Activated gamma-delta T cell treated with Interleukin-2 at 50 U/mL for 16 hours (primary cell): ENCODE measurements around the gene GLRA1.
"Not testable (repeated sequence)": the region's sequence is repeated elsewhere in the genome, so short reads cannot be mapped to it uniquely, and the experiment has no call there.

Experiments
- DNase-seq: peaks from one replicate; pipeline ENCODE4 v3.0.0-alpha.2; 2020

Gene GLRA1

GRCh38 chr5:151912360-151912759 is 12.3 kb downstream of the GLRA1 start:
- no peak for DNase-seq

GRCh38 chr5:151911011-151911410 is 13.6 kb downstream of the GLRA1 start:
- no peak for DNase-seq

- DNase-seq: no peak
These were observed 15.0 kb downstream of the GLRA1 start for GRCh38 chr5:151909628-151910027.

- no peak for DNase-seq
These were observed 18.4 kb downstream of the GLRA1 start for GRCh38 chr5:151906246-151906645.

- DNase-seq: no peak
These were observed 19.1 kb downstream of the GLRA1 start for GRCh38 chr5:151905557-151905961.

- no peak for DNase-seq
These were observed 19.7 kb downstream of the GLRA1 start for GRCh38 chr5:151904909-151905308.

GRCh38 chr5:151904127-151904526 is 20.5 kb downstream of the GLRA1 start:
- no peak for DNase-seq

- DNase-seq: no peak
These were observed 21.4 kb downstream of the GLRA1 start for GRCh38 chr5:151903243-151903653.

GRCh38 chr5:151902215-151902614 is 22.4 kb downstream of the GLRA1 start:
- no peak for DNase-seq

- no peak for DNase-seq
These were observed 23.0 kb downstream of the GLRA1 start for GRCh38 chr5:151901611-151902010.

- no peak for DNase-seq
These were observed 23.8 kb downstream of the GLRA1 start for GRCh38 chr5:151900891-151901290.

GRCh38 chr5:151899399-151899798 is 25.3 kb downstream of the GLRA1 start:
- DNase-seq: no peak

GRCh38 chr5:151897896-151898295 is 26.8 kb downstream of the GLRA1 start:
- DNase-seq: no peak

GRCh38 chr5:151897020-151897552 is 27.6 kb downstream of the GLRA1 start:
- no peak for DNase-seq

GRCh38 chr5:151896031-151896691 is 28.5 kb downstream of the GLRA1 start:
- DNase-seq: no peak

GRCh38 chr5:151895660-151896030 is 29.0 kb downstream of the GLRA1 start:
- no peak for DNase-seq

GRCh38 chr5:151893485-151893884 is 31.2 kb downstream of the GLRA1 start:
- DNase-seq: not testable (repeated sequence)

GRCh38 chr5:151892393-151892792 is 32.3 kb downstream of the GLRA1 start:
- no peak for DNase-seq

GRCh38 chr5:151890299-151890698 is 34.4 kb downstream of the GLRA1 start:
- DNase-seq: no peak

GRCh38 chr5:151889614-151890013 is 35.0 kb downstream of the GLRA1 start:
- no peak for DNase-seq

- DNase-seq: no peak
These were observed 37.9 kb downstream of the GLRA1 start for GRCh38 chr5:151886546-151887275.

- no peak for DNase-seq
These were observed 39.3 kb downstream of the GLRA1 start for GRCh38 chr5:151885138-151885908.

GRCh38 chr5:151881621-151882225 is 42.9 kb downstream of the GLRA1 start:
- no peak for DNase-seq
